WERI-Rb-1 (cell line): ENCODE data around the gene TASP1.

Source experiments
- DNase-seq: peaks from one replicate; pipeline ENCODE4 v3.0.0-alpha.2; 2020
- H3K27ac ChIP-seq: fragments of 250-450 bp; sonication (Bioruptor Pico); 2 replicates; pipeline ENCODE4 v1.5.1; 2020; ENCODE audit warnings: mild to moderate bottlenecking, moderate library complexity
- H3K27me3 ChIP-seq: fragments of 250-450 bp; sonication (Bioruptor Pico); 2 replicates; pipeline ENCODE4 v1.5.1; 2021; ENCODE audit warnings: mild to moderate bottlenecking, low read depth, moderate library complexity; ENCODE audit not compliant: insufficient read depth, severe bottlenecking
- H3K36me3 ChIP-seq: fragments of 250-450 bp; sonication (Bioruptor Pico); 2 replicates; pipeline ENCODE4 v1.5.1; 2020; ENCODE audit warnings: mild to moderate bottlenecking, moderate library complexity
- H3K4me3 ChIP-seq: 2 replicates; pipeline ENCODE4 v1.5.1; 2011; ENCODE audit warnings: low read depth, mild to moderate bottlenecking, control low read depth, low read length
- H3K9me3 ChIP-seq: fragments of 250-450 bp; sonication (Bioruptor Pico); 2 replicates; pipeline ENCODE4 v1.5.1; 2021; ENCODE audit warnings: mild to moderate bottlenecking, moderate library complexity; ENCODE audit not compliant: severe bottlenecking
- CTCF ChIP-seq: IDR thresholded peaks from 2 replicates; pipeline ENCODE4 v1.5.1; 2011; ENCODE audit warnings: low read depth, mild to moderate bottlenecking, control low read depth, inconsistent platforms, low read length

TASP1 gene

GRCh38 chr20:13681248-13682125 lies 42.8 kb upstream of the TASP1 start:
- H3K36me3 ChIP-seq, result no peaks in the 10 kb centered on the region
- no peak overlapping the region for H3K27ac ChIP-seq
- no peak overlapping the region for H3K4me3 ChIP-seq
- H3K27me3 ChIP-seq, result no peaks in the 10 kb centered on the region
- no peak for DNase-seq
- no peaks in the 10 kb centered on the region for H3K9me3 ChIP-seq
- no peak for TF ChIP-seq CTCF

- TF ChIP-seq CTCF, result no peak
- no peak overlapping the region for H3K27ac ChIP-seq
- H3K27me3 ChIP-seq, result no peaks in the 10 kb centered on the region
- H3K4me3 ChIP-seq, result no peak overlapping the region
- no peaks in the 10 kb centered on the region for H3K36me3 ChIP-seq
- no peak for DNase-seq
- H3K9me3 ChIP-seq, result no peaks in the 10 kb centered on the region
Measured at GRCh38 chr20:13678944-13679343, 40.2 kb upstream of the TASP1 start.

- Histone ChIP-seq H3K36me3 (no peaks in the 10 kb centered on the region), H3K9me3 (no peaks in the 10 kb centered on the region), H3K4me3 (no peak overlapping the region), H3K27me3 (no peaks in the 10 kb centered on the region), H3K27ac (no peak overlapping the region)
- DNase-seq, result no peak
- no peak for TF ChIP-seq CTCF
Measured at GRCh38 chr20:13677241-13677640, 38.5 kb upstream of the TASP1 start.

- H3K27ac ChIP-seq, result no peak overlapping the region
- DNase-seq, result no peak
- H3K4me3 ChIP-seq, result no peak overlapping the region
- H3K36me3 ChIP-seq, result no peaks in the 10 kb centered on the region
- H3K9me3 ChIP-seq, result no peaks in the 10 kb centered on the region
- no peak for TF ChIP-seq CTCF
- H3K27me3 ChIP-seq, result no peaks in the 10 kb centered on the region
Measured at GRCh38 chr20:13676682-13677081, 38.0 kb upstream of the TASP1 start.

GRCh38 chr20:13672690-13673089 lies 34.0 kb upstream of the TASP1 start:
- no peak for DNase-seq
- Histone ChIP-seq H3K27me3 (no peaks in the 10 kb centered on the region), H3K36me3 (no peaks in the 10 kb centered on the region), H3K4me3 (no peak overlapping the region), H3K27ac (no peak overlapping the region), H3K9me3 (no peaks in the 10 kb centered on the region)
- no peak for TF ChIP-seq CTCF
